ENCODE measurements around the gene LIFR. TPM values are rescaled to one million over a fixed set of nuclear protein-coding genes. Genes with fewer than 3 reads are reported as not detected.

The LIFR gene
- total RNA-seq, 1 donor from 2014 or later, result 33.4 TPM

- DNase-seq (ENCODE audit: low spot score, unreplicated experiment), result no peak
- H3K27ac Mint-ChIP-seq, result peak overlapping the region; percentile 79
- no peak for TF ChIP-seq CTCF (IDR thresholded peaks at IDR 0.05; ENCODE audit: unreplicated experiment)
- H3K27me3 Mint-ChIP-seq, result no peaks in the 10 kb centered on the region
- no peaks in the 10 kb centered on the region for H3K9me3 Mint-ChIP-seq (ENCODE audit: low read depth)
- peaks cover 29% of the 10 kb centered on the region for H3K4me1 Mint-ChIP-seq (ENCODE audit: low read depth)
- H3K36me3 Mint-ChIP-seq (ENCODE audit: insufficient read depth), result no peaks in the 10 kb centered on the region
- H3K4me3 Mint-ChIP-seq (ENCODE audit: low read depth), result peak overlapping the region; percentile 89
Measured at GRCh38 chr5:38555354-38556087, 925 bp downstream of the LIFR start.

DNA sequence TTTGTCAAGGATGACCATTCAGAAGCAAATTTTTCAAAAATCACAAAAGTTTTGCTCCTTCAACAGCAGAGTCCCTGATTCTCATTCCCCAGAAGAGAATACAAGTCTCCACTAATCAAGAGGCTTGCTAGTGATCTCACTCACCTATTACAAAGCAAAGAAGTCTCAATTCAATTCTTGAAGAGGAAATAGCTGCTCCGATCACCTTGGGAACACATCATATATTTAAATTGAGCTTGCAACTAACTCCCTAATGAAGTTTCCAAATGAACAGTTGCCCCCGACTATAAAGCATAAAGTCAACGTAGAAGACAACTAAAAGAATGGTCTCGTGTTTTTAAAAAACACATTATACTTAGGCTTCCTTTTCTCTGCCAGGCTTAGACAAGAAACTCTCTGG, 1.6 kb downstream of the LIFR start:
- H3K9me3 Mint-ChIP-seq (ENCODE audit: low read depth), result no peaks in the 10 kb centered on the region
- TF ChIP-seq CTCF (IDR thresholded peaks at IDR 0.05; ENCODE audit: unreplicated experiment), result no peak

DNA sequence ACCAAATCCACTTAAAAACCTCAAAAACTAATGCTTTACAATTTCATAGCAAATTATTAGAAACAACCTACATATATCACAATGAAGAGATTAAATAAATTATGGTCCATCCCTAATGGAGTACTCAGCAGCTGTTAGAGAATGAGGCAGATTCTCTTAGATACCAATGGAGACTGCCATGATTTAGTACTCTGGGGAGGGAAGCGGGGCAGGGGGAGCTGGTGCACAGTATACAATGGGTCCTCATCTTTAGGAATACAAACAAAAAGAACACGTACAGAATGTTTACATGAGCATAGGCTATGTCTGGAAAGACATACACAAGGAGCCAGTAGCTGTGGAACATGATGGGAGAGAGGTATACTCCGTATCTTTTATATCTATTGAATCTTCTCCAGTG, 2.0 kb downstream of the LIFR start:
- Mint-ChIP-seq H3K4me1 (ENCODE audit: low read depth) (peaks cover 29% of the 10 kb centered on the region), H3K4me3 (ENCODE audit: low read depth) (peak overlapping the region; percentile 89), H3K36me3 (ENCODE audit: insufficient read depth) (no peaks in the 10 kb centered on the region), H3K27me3 (no peaks in the 10 kb centered on the region), H3K27ac (no peak overlapping the region), H3K9me3 (ENCODE audit: low read depth) (no peaks in the 10 kb centered on the region)
- DNase-seq (ENCODE audit: low spot score, unreplicated experiment), result no peak
- no peak for TF ChIP-seq CTCF (IDR thresholded peaks at IDR 0.05; ENCODE audit: unreplicated experiment)

More for the DNA sequence above, 1.6 kb downstream of the LIFR start:
- peak overlapping the region; percentile 89 for H3K4me3 Mint-ChIP-seq (ENCODE audit: low read depth)
- H3K4me1 Mint-ChIP-seq (ENCODE audit: low read depth), result peaks cover 29% of the 10 kb centered on the region
- no peaks in the 10 kb centered on the region for H3K36me3 Mint-ChIP-seq (ENCODE audit: insufficient read depth)
- no peak for DNase-seq (ENCODE audit: low spot score, unreplicated experiment)
- peak overlapping the region; percentile 12 for H3K27ac Mint-ChIP-seq
- no peaks in the 10 kb centered on the region for H3K27me3 Mint-ChIP-seq

DNA sequence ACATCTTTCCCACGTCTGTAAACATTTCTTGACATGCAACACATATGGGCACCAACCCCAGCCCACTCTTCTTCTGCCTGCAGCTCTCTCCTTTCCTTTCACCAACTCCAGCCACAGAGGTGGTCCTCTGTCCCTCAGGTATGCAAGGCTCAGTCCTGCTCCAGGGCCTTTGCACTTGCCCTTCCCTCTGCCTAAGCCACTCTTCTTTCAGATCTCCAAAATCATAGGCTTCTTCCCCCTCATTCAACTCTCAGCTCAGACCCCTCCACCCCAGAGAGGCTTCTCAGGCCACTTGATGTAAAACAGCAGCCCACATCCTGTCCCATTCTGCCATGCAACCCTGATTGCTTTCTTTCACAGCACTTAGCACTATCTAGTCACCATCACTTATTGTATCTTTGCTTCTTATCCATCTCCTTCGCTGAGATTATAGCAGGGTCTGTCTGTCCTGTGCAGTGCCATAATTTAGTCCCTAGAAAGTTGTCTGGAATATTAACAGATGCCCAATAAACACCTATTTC, 3.4 kb downstream of the LIFR start:
- no peaks in the 10 kb centered on the region for H3K36me3 Mint-ChIP-seq (ENCODE audit: insufficient read depth)
- no peak overlapping the region for H3K4me3 Mint-ChIP-seq (ENCODE audit: low read depth)

More for the DNA sequence above, 3.4 kb downstream of the LIFR start:
- no peaks in the 10 kb centered on the region for H3K9me3 Mint-ChIP-seq (ENCODE audit: low read depth)
- TF ChIP-seq CTCF (IDR thresholded peaks at IDR 0.05; ENCODE audit: unreplicated experiment), result no peak
- peaks cover 29% of the 10 kb centered on the region for H3K4me1 Mint-ChIP-seq (ENCODE audit: low read depth)
- H3K27ac Mint-ChIP-seq, result no peak overlapping the region
- no peaks in the 10 kb centered on the region for H3K27me3 Mint-ChIP-seq
- DNase-seq (ENCODE audit: low spot score, unreplicated experiment), result no peak
